ENCODE results near the gene REXO4. TPM values are rescaled to one million over a fixed set of nuclear protein-coding genes. Genes with fewer than 3 reads are reported as not detected.

Gene REXO4
- polyA plus RNA-seq, 1 donor from 2014 or later, result 16.1 TPM

DNA sequence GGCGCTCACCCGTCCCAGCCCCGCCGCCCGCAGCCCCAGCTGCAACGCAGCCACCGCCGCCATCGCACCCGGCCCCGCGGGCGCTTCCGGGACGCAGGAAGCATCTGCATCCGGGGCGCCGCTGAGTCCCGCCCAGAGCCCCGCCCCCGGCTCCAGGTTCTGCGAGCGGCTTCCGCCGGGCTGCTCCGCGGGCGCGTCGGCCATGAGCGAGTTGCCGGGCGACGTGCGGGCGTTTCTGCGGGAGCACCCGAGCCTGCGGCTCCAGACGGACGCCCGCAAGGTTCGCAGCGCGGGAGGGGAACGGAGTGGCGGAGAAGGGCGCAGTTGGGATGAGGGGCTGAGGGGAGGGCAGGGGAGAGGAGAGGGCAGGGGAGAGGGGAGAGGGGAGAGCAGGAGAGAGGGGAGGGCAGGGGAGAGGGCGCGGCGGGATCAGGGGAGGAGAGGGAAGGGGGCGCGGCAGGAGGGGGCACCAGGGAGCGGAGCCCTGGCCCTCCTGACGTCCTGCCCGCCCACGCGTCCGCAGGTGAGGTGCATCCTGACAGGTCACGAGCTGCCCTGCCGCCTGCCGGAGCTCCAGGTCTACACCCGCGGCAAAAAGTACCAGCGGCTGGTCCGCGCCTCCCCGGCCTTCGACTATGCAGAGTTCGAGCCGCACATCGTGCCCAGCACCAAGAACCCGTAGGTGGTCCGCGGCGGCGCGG lies 61.3 kb downstream of the REXO4 start, which contains the start of the genes SURF1 and SURF2:
Gene SURF1 (minus strand): TSS at position 97 of the 701 bp plus-strand sequence. CDS start 34 bp downstream, at position 63.
Gene SURF2 (plus strand): TSS at position 160 of the 701 bp plus-strand sequence. CDS start 43 bp downstream, at position 203.
- peak; percentile 80 for TF ChIP-seq POLR2AphosphoS5 (IDR thresholded peaks at IDR 0.05)
- TF ChIP-seq MXI1 (conservative IDR thresholded peaks at IDR 0.05; ENCODE audit: poor library complexity, severe bottlenecking), result peak; percentile 91
- TF ChIP-seq, protein P1, sequence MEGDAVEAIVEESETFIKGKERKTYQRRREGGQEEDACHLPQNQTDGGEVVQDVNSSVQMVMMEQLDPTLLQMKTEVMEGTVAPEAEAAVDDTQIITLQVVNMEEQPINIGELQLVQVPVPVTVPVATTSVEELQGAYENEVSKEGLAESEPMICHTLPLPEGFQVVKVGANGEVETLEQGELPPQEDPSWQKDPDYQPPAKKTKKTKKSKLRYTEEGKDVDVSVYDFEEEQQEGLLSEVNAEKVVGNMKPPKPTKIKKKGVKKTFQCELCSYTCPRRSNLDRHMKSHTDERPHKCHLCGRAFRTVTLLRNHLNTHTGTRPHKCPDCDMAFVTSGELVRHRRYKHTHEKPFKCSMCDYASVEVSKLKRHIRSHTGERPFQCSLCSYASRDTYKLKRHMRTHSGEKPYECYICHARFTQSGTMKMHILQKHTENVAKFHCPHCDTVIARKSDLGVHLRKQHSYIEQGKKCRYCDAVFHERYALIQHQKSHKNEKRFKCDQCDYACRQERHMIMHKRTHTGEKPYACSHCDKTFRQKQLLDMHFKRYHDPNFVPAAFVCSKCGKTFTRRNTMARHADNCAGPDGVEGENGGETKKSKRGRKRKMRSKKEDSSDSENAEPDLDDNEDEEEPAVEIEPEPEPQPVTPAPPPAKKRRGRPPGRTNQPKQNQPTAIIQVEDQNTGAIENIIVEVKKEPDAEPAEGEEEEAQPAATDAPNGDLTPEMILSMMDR (IDR thresholded peaks at IDR 0.05; ENCODE audit: poor library complexity, severe bottlenecking), result peak; percentile 32
- TF ChIP-seq, protein P2, sequence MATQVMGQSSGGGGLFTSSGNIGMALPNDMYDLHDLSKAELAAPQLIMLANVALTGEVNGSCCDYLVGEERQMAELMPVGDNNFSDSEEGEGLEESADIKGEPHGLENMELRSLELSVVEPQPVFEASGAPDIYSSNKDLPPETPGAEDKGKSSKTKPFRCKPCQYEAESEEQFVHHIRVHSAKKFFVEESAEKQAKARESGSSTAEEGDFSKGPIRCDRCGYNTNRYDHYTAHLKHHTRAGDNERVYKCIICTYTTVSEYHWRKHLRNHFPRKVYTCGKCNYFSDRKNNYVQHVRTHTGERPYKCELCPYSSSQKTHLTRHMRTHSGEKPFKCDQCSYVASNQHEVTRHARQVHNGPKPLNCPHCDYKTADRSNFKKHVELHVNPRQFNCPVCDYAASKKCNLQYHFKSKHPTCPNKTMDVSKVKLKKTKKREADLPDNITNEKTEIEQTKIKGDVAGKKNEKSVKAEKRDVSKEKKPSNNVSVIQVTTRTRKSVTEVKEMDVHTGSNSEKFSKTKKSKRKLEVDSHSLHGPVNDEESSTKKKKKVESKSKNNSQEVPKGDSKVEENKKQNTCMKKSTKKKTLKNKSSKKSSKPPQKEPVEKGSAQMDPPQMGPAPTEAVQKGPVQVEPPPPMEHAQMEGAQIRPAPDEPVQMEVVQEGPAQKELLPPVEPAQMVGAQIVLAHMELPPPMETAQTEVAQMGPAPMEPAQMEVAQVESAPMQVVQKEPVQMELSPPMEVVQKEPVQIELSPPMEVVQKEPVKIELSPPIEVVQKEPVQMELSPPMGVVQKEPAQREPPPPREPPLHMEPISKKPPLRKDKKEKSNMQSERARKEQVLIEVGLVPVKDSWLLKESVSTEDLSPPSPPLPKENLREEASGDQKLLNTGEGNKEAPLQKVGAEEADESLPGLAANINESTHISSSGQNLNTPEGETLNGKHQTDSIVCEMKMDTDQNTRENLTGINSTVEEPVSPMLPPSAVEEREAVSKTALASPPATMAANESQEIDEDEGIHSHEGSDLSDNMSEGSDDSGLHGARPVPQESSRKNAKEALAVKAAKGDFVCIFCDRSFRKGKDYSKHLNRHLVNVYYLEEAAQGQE (IDR thresholded peaks at IDR 0.05; ENCODE audit: borderline replicate concordance), result peak; percentile 38
- no peak for TF ChIP-seq EZH2 (IDR thresholded peaks at IDR 0.05; ENCODE audit: borderline replicate concordance, insufficient read depth, low read length, poor library complexity, severe bottlenecking)
- peaks cover 6% of the 10 kb centered on the region for H3K36me3 ChIP-seq (ENCODE audit: insufficient read depth, low read length)
- peak within 1 kb of the TSS; percentile 80 for H3K9ac ChIP-seq (ENCODE audit: low read length)
- peak within 1 kb of the TSS; percentile 95 for H3K4me3 ChIP-seq (ENCODE audit: low read length)
- H3K9me3 ChIP-seq (ENCODE audit: low read length), result no peaks in the 10 kb centered on the region
- H3F3A ChIP-seq (ENCODE audit: insufficient read depth, low read length, poor library complexity, severe bottlenecking), result no peaks in the 10 kb centered on the region
- H2AFZ ChIP-seq (ENCODE audit: low read depth, low read length), result peak within 1 kb of the TSS; percentile 65
- no peaks in the 10 kb centered on the region for H3K27me3 ChIP-seq (ENCODE audit: insufficient read depth, low read depth, low read length)
- peaks cover 16% of the 10 kb centered on the region for H3K79me2 ChIP-seq (replicated peaks; ENCODE audit: insufficient read depth, low read length)
- peak within 1 kb of the TSS; percentile 84 for H3K4me2 ChIP-seq (ENCODE audit: low read length)
- no peaks in the 10 kb centered on the region for H3K9me2 ChIP-seq (ENCODE audit: insufficient read depth, low read length)
- peak within 1 kb of the TSS; percentile 73 for H3K27ac ChIP-seq (ENCODE audit: low read length)
- no peaks in the 10 kb centered on the region for H4K20me1 ChIP-seq (ENCODE audit: insufficient read depth)

Other genes with a start within 250 kb of the REXO4 start
- not detected in 2 replicates for gene OBP2B, start 208.8 kb downstream of the REXO4 start, polyA plus RNA-seq
- not detected in 2 replicates for gene ABO, start 142.8 kb downstream of the REXO4 start, polyA plus RNA-seq
- 20.7 and 21.8 TPM in 2 replicates for gene SURF6, start 81.8 kb downstream of the REXO4 start, polyA plus RNA-seq
- gene MED22, start 69.9 kb downstream of the REXO4 start, polyA plus RNA-seq, result 57.5 and 62.5 TPM in 2 replicates
- gene RPL7A, start 69.8 kb downstream of the REXO4 start, polyA plus RNA-seq, result 1,931 and 1,987 TPM in 2 replicates
- gene SURF1, start 61.5 kb downstream of the REXO4 start, polyA plus RNA-seq, result 32.3 and 37.8 TPM in 2 replicates
- gene SURF2, start 61.5 kb downstream of the REXO4 start, polyA plus RNA-seq, result 36.4 and 40.6 TPM in 2 replicates
- 65.2 and 78.3 TPM in 2 replicates for gene SURF4, start 42.0 kb downstream of the REXO4 start, polyA plus RNA-seq
- 1.1 and 3.4 TPM in 2 replicates for gene STKLD1, start 41.6 kb downstream of the REXO4 start, polyA plus RNA-seq
- gene ADAMTS13, start 4.4 kb upstream of the REXO4 start, polyA plus RNA-seq, result 13.5 and 24.8 TPM in 2 replicates
- 75.4 and 78.0 TPM in 2 replicates for gene CACFD1, start 42.0 kb upstream of the REXO4 start, polyA plus RNA-seq
- 11.5 and 17.9 TPM in 2 replicates for gene SLC2A6, start 61.1 kb upstream of the REXO4 start, polyA plus RNA-seq
- not detected in 2 replicates for gene MYMK, start 106.9 kb upstream of the REXO4 start, polyA plus RNA-seq
- 0.30 and 0.85 TPM in 2 replicates for gene ADAMTSL2, start 116.7 kb upstream of the REXO4 start, polyA plus RNA-seq
- gene FAM163B, start 191.4 kb upstream of the REXO4 start, polyA plus RNA-seq, result 1.5 and 2.7 TPM in 2 replicates
- not detected in 2 replicates for gene DBH, start 218.4 kb upstream of the REXO4 start, polyA plus RNA-seq

Data from neural cell (in vitro differentiated cells).